Measurements from ENCODE around the gene PSMD3. TPM values are rescaled to one million over a fixed set of nuclear protein-coding genes. Genes with fewer than 3 reads are reported as not detected.

The PSMD3 gene
- polyA plus RNA-seq, 2 donors: 48.9 to 79.6 TPM

DNA sequence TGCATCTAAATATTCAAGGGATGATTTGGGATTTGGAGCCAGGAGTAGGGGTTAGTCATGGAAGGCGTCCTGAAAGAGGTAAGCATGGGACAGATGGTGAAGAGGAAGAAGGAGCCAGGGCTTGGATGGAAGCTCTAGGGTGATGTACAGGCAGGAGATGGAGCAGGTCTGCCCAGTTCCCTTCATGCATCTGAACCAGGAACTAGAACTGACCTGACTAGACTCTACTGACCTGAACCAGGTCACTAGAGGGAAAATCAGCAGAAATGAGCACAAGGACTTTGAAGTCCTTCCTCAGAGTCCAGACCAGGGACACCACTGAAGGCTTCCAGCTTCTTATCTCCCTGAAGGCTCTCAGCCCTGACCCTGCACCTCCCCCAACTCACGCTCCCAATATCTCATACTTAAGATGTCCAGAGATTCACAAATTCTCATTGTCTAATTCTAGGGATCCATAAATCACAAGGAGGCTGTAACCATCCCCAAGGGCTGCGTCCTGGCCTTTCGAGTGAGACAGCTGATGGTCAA, 9.5 kb upstream of the PSMD3 start:
- H3K9me3 ChIP-seq (ENCODE audit: control insufficient read depth in 2 of 2, insufficient read depth in 1 of 2, low read depth in 1 of 2, low read length in 1 of 2): no peaks in the 10 kb centered on the region
- H3K4me3 ChIP-seq (ENCODE audit: low read depth in 1 of 2, low read length in 2 of 2): no peak overlapping the region
- no peaks in the 10 kb centered on the region for H3K36me3 ChIP-seq (ENCODE audit: control insufficient read depth in 2 of 2, insufficient read depth in 2 of 2, low read length in 1 of 2)
- H3K27ac ChIP-seq (ENCODE audit: low read depth in 2 of 2, low read length in 1 of 2): no peak overlapping the region
- WGBS, 2 donors: 89 to 91% methylated on average over 4 of the region's 4 CpGs
- no peaks in the 10 kb centered on the region for H3K4me1 ChIP-seq (ENCODE audit: control insufficient read depth in 2 of 2, insufficient read depth in 2 of 2, low read length in 1 of 2)
- H3K27me3 ChIP-seq (ENCODE audit: control insufficient read depth in 1 of 2, insufficient read depth in 2 of 2, low read length in 2 of 2): peaks cover 0 to 3% of the 10 kb centered on the region in 2 donors

DNA sequence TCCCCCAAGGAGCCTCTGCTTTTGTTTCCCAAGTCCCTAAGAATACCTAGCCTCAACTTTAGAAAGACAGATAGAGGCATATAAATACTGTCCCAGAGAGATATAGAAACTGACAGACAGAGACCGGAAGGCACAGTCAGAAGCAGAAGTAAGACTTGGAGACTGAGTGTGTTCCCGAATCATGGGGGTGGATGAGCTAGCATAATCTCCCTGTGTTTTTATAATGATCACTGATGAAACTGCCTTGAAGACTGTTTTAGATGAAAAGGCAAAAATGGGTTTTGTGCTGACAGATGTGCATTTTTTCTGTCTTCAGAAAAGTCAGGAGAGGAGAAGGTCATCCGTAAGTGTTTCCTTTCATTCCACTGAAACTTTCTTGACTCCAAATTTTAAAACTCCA, 8.3 kb upstream of the PSMD3 start:
- Histone ChIP-seq H3K36me3 (ENCODE audit: control insufficient read depth in 2 of 2, insufficient read depth in 2 of 2, low read length in 1 of 2) (no peaks in the 10 kb centered on the region), H3K9me3 (ENCODE audit: control insufficient read depth in 2 of 2, insufficient read depth in 1 of 2, low read depth in 1 of 2, low read length in 1 of 2) (no peaks in the 10 kb centered on the region), H3K4me1 (ENCODE audit: control insufficient read depth in 2 of 2, insufficient read depth in 2 of 2, low read length in 1 of 2) (no peaks in the 10 kb centered on the region), H3K4me3 (ENCODE audit: low read depth in 1 of 2, low read length in 2 of 2) (no peak overlapping the region), H3K27ac (ENCODE audit: low read depth in 2 of 2, low read length in 1 of 2) (no peak overlapping the region), H3K27me3 (ENCODE audit: control insufficient read depth in 1 of 2, insufficient read depth in 2 of 2, low read length in 2 of 2) (peaks cover 0 to under 1% of the 10 kb centered on the region in 2 donors)
- WGBS, 2 donors: 34 to 47% methylated on average over 3 of the region's 3 CpGs

DNA sequence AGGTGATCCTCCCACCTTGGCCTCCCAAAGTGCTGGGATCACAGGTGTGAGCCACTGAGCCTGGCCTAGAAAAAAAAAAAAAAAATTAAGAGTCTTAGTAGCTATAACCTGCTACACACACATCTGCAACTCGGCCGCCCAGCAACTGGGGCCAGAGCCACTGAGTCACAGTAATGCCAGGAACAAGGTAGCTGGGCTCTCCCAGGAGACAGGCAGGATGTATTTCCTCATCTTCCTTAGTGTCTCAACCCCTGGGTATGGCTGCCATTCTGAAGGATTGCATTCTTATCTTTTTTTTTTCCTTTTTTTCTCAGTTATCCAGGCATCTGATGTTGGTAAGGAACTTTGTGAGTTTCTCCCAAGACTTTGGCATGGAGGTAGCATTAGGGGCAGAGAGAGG, 7.1 kb upstream of the PSMD3 start:
- no peak overlapping the region for H3K4me3 ChIP-seq (ENCODE audit: low read depth in 1 of 2, low read length in 2 of 2)
- H3K36me3 ChIP-seq (ENCODE audit: control insufficient read depth in 2 of 2, insufficient read depth in 2 of 2, low read length in 1 of 2): no peaks in the 10 kb centered on the region
- H3K4me1 ChIP-seq (ENCODE audit: control insufficient read depth in 2 of 2, insufficient read depth in 2 of 2, low read length in 1 of 2): no peaks in the 10 kb centered on the region
- no peaks in the 10 kb centered on the region for H3K27me3 ChIP-seq (ENCODE audit: control insufficient read depth in 1 of 2, insufficient read depth in 2 of 2, low read length in 2 of 2)
- H3K9me3 ChIP-seq (ENCODE audit: control insufficient read depth in 2 of 2, insufficient read depth in 1 of 2, low read depth in 1 of 2, low read length in 1 of 2): no peaks in the 10 kb centered on the region
- H3K27ac ChIP-seq (ENCODE audit: low read depth in 2 of 2, low read length in 1 of 2): no peak overlapping the region
- WGBS, 2 donors: 82 to 83% methylated on average over 2 of the region's 2 CpGs

DNA sequence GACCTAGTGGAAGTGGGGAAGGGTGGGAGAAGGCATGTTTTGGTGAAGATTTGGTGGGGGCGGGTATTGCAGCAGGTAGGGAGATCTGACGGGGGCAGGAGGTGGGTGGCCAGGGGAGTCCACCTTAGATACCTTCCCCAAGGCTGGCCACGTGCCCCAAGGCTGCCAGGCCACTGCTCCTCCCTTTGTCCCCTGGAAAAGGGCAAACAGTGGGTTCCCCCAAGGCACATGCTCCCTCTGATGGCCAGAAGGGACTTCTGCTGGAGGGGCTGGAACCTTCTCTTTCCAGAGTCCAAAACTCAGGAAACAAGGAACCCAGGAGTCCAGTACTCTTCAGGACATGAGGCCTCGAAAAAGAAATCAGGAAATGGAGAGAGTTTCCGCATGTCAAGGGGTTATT, 6.2 kb upstream of the PSMD3 start:
- no peak overlapping the region for H3K4me3 ChIP-seq (ENCODE audit: low read depth in 1 of 2, low read length in 2 of 2)
- H3K9me3 ChIP-seq (ENCODE audit: control insufficient read depth in 2 of 2, insufficient read depth in 1 of 2, low read depth in 1 of 2, low read length in 1 of 2): no peaks in the 10 kb centered on the region
- no peak overlapping the region for H3K27ac ChIP-seq (ENCODE audit: low read depth in 2 of 2, low read length in 1 of 2)
- 78 to 79% methylated on average over 5 of the region's 5 CpGs for WGBS, 2 donors
- no peaks in the 10 kb centered on the region for H3K36me3 ChIP-seq (ENCODE audit: control insufficient read depth in 2 of 2, insufficient read depth in 2 of 2, low read length in 1 of 2)
- no peaks in the 10 kb centered on the region for H3K27me3 ChIP-seq (ENCODE audit: control insufficient read depth in 1 of 2, insufficient read depth in 2 of 2, low read length in 2 of 2)
- no peaks in the 10 kb centered on the region for H3K4me1 ChIP-seq (ENCODE audit: control insufficient read depth in 2 of 2, insufficient read depth in 2 of 2, low read length in 1 of 2)

DNA sequence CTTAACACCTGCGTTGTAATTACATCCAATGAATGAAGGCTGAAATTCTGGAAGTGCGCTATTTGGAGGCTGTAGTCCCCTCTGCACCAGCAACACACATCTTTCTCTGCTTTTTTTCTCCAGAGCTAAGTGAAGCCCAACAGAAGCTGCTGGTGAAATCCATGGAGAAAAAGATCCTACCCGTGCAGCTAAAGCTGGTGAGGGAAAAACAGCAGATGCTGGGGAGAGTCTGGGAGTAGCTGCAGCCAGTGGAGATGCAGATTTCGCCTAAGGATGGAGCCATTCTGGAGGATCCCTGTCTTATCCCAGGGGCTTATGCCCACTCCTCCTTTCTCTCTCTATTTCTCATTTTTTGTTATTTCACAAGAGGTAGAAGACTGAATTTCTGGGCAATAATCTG, 4.8 kb upstream of the PSMD3 start:
- no peak overlapping the region for H3K27ac ChIP-seq (ENCODE audit: low read depth in 2 of 2, low read length in 1 of 2)
- H3K9me3 ChIP-seq (ENCODE audit: control insufficient read depth in 2 of 2, insufficient read depth in 1 of 2, low read depth in 1 of 2, low read length in 1 of 2): no peaks in the 10 kb centered on the region
- no peaks in the 10 kb centered on the region for H3K4me1 ChIP-seq (ENCODE audit: control insufficient read depth in 2 of 2, insufficient read depth in 2 of 2, low read length in 1 of 2)
- H3K4me3 ChIP-seq (ENCODE audit: low read depth in 1 of 2, low read length in 2 of 2): no peak overlapping the region
- no peaks in the 10 kb centered on the region for H3K36me3 ChIP-seq (ENCODE audit: control insufficient read depth in 2 of 2, insufficient read depth in 2 of 2, low read length in 1 of 2)
- 70% methylated on average over 4 of the region's 4 CpGs for WGBS, 2 donors
- no peaks in the 10 kb centered on the region for H3K27me3 ChIP-seq (ENCODE audit: control insufficient read depth in 1 of 2, insufficient read depth in 2 of 2, low read length in 2 of 2)

DNA sequence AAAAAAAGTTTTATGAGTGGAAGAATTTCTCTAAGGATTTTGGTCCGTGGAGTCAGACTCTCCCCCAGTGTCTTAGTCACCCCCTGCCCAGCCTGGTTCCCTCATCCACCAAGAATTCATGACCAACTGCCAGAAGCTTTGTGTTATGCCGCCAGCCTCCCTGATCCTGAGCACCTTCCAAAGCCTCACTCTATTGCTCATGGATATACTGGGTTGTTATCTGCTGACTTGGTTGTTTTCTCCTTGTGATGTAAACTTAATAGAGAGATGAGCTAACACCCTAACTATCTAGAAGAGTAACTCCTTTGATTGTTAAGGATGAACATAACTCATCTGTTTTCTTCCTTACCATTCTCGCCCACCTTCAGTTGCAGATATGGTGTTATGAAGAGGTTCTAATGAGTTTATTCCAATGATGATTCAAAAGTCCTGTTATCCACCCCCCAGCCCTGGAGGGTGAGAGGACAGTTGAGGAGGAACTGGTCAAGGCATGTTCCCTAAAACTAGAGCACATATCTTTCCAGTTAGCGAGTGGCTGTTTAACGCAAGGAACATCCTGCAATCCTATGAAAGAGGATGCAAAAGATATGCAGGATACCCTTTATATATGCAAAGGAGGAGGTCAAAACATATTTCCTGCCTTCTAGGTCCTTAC, 1.5 kb upstream of the PSMD3 start:
- Histone ChIP-seq H3K9me3 (ENCODE audit: control insufficient read depth in 2 of 2, insufficient read depth in 1 of 2, low read depth in 1 of 2, low read length in 1 of 2) (no peaks in the 10 kb centered on the region), H3K4me3 (ENCODE audit: low read depth in 1 of 2, low read length in 2 of 2) (no peak overlapping the region), H3K36me3 (ENCODE audit: control insufficient read depth in 2 of 2, insufficient read depth in 2 of 2, low read length in 1 of 2) (peaks cover 0 to 1% of the 10 kb centered on the region in 2 donors), H3K4me1 (ENCODE audit: control insufficient read depth in 2 of 2, insufficient read depth in 2 of 2, low read length in 1 of 2) (no peaks in the 10 kb centered on the region), H3K27ac (ENCODE audit: low read depth in 2 of 2, low read length in 1 of 2) (no peak overlapping the region), H3K27me3 (ENCODE audit: control insufficient read depth in 1 of 2, insufficient read depth in 2 of 2, low read length in 2 of 2) (no peaks in the 10 kb centered on the region)
- 62 to 68% methylated on average over 5 of the region's 5 CpGs for WGBS, 2 donors

DNA sequence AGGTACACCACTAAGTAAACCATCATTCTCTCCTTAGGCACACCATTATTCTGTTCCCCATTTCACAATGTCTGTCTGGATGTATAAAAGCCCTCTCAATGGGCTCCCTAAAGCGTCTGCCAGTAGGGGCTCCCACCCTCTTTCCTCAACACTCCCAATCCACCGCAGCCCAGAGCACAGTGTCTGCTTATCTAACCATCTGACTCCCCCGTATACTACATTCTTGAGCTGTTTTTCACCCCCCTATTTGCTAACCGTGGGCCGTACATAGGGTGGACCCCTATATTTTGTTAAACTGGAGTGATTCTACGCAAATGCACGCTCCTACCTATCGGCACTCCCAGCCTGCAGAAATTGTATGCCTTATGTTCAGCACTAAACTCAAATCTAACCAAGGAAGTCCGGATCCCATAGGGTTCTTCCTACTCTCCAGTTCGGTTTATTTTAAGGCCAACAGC, 685 bp upstream of the PSMD3 start:
- Histone ChIP-seq H3K9me3 (ENCODE audit: control insufficient read depth in 2 of 2, insufficient read depth in 1 of 2, low read depth in 1 of 2, low read length in 1 of 2) (no peaks in the 10 kb centered on the region), H3K27me3 (ENCODE audit: control insufficient read depth in 1 of 2, insufficient read depth in 2 of 2, low read length in 2 of 2) (no peaks in the 10 kb centered on the region), H3K4me3 (ENCODE audit: low read depth in 1 of 2, low read length in 2 of 2) (peak overlapping the region; percentile 70 to 87), H3K27ac (ENCODE audit: low read depth in 2 of 2, low read length in 1 of 2) (peak overlapping the region; percentile 63 to 90), H3K4me1 (ENCODE audit: control insufficient read depth in 2 of 2, insufficient read depth in 2 of 2, low read length in 1 of 2) (no peaks in the 10 kb centered on the region), H3K36me3 (ENCODE audit: control insufficient read depth in 2 of 2, insufficient read depth in 2 of 2, low read length in 1 of 2) (peaks cover 6 to 9% of the 10 kb centered on the region in 2 donors)
- 1% methylated on average over 10 of the region's 10 CpGs for WGBS, 2 donors

DNA sequence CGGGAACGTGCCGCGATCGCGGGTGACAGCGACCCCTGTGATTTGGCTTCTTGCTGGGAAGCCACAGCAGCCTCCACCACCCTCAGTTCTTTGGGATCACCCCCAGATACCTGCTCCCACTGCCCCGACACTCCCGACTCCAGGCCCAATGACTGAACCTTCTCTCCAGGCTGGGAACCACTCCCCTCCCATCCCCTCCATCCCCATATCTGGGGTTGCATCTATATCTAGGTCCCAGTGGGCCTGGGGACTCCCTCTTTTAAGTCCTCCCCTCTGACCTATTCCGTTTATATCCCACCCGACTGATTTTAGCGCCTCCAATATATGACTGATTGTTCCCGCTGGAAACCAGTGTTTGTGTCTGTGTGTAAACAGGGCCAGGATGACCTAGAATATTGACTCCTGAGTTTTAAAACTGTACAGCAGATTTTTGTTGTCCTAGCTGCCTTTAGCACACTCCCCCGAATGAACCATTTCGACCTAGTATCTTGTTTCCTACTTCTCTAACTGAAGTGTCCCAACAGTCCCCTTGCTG, 667 bp downstream of the PSMD3 start:
- Histone ChIP-seq H3K27ac (ENCODE audit: low read depth in 2 of 2, low read length in 1 of 2) (peak overlapping the region; percentile 91 to 96), H3K36me3 (ENCODE audit: control insufficient read depth in 2 of 2, insufficient read depth in 2 of 2, low read length in 1 of 2) (peaks cover 6 to 16% of the 10 kb centered on the region in 2 donors), H3K4me3 (ENCODE audit: low read depth in 1 of 2, low read length in 2 of 2) (peak overlapping the region; percentile 87 to 91), H3K27me3 (ENCODE audit: control insufficient read depth in 1 of 2, insufficient read depth in 2 of 2, low read length in 2 of 2) (no peaks in the 10 kb centered on the region), H3K9me3 (ENCODE audit: control insufficient read depth in 2 of 2, insufficient read depth in 1 of 2, low read depth in 1 of 2, low read length in 1 of 2) (no peaks in the 10 kb centered on the region), H3K4me1 (ENCODE audit: control insufficient read depth in 2 of 2, insufficient read depth in 2 of 2, low read length in 1 of 2) (no peaks in the 10 kb centered on the region)
- WGBS, 2 donors: 0% methylated on average over 15 of the region's 15 CpGs

DNA sequence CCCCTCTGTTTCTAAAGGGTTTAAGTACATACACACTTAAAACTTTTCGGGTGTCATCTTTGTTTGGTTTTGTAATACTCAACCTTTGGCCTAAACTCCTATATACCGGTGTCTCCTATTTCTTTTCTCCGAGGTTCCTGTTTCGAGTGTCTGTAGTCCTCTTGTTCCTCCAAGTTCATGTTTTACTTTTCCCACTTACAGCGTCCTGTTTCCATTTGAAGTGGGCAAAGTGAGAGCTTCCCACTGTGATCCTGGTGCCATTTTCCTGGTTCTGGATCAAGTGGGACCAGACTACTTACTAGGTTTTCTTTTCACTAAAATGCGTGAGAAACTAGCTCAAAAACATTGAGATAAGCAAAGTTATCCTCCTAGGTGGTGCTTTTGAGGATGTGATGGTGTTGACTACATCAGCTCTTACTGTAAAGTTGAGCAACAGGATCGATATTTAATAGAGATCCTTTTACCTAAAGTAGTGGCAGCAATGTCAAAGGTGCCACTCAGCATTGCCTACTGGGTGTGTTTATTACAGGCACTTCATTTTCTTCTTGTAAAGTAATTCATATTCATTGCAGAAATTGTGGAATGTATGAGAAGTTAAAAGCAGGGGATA, 1.3 kb downstream of the PSMD3 start:
- no peaks in the 10 kb centered on the region for H3K27me3 ChIP-seq (ENCODE audit: control insufficient read depth in 1 of 2, insufficient read depth in 2 of 2, low read length in 2 of 2)
- WGBS, 2 donors: 17 to 20% methylated on average over 7 of the region's 7 CpGs
- H3K27ac ChIP-seq (ENCODE audit: low read depth in 2 of 2, low read length in 1 of 2): no peak overlapping the region

More for the DNA sequence above, 1.3 kb downstream of the PSMD3 start:
- no peaks in the 10 kb centered on the region for H3K4me1 ChIP-seq (ENCODE audit: control insufficient read depth in 2 of 2, insufficient read depth in 2 of 2, low read length in 1 of 2)
- H3K4me3 ChIP-seq (ENCODE audit: low read depth in 1 of 2, low read length in 2 of 2): peak overlapping the region; percentile 87 to 91
- H3K36me3 ChIP-seq (ENCODE audit: control insufficient read depth in 2 of 2, insufficient read depth in 2 of 2, low read length in 1 of 2): peaks cover 10 to 22% of the 10 kb centered on the region in 2 donors
- no peaks in the 10 kb centered on the region for H3K9me3 ChIP-seq (ENCODE audit: control insufficient read depth in 2 of 2, insufficient read depth in 1 of 2, low read depth in 1 of 2, low read length in 1 of 2)

Data from esophagus (tissue), 2 donors.